SK-N-SH treated with all-trans-retinoic acid at 6 μM for 48 hours (cell line): ENCODE measurements around the gene PGC.

Source experiments
- POU6F1 ChIP-seq: fragments of 250-450 bp; sonication (Bioruptor Pico); IDR thresholded peaks from 2 replicates; pipeline ENCODE4 v1.8.0; 2021; ENCODE audit warnings: low read depth, mild to moderate bottlenecking, moderate library complexity, borderline replicate concordance
- PPARA ChIP-seq: fragments of 250-450 bp; sonication (Bioruptor Pico); IDR thresholded peaks from 2 replicates; pipeline ENCODE4 v1.5.0; 2020; ENCODE audit warnings: mild to moderate bottlenecking, borderline replicate concordance
- ZC3H10 ChIP-seq: fragments of 250-450 bp; sonication (Bioruptor Pico); IDR thresholded peaks from 2 replicates; pipeline ENCODE4 v1.5.1; 2021; ENCODE audit warnings: mild to moderate bottlenecking, moderate library complexity

- TF ChIP-seq PPARA (CRISPR knock-in tag) = no peak
- no peak for TF ChIP-seq POU6F1 (CRISPR knock-in tag)
- TF ChIP-seq ZC3H10 = no peak
Observed at GRCh38 chr6:41720783-41721182, 26.4 kb downstream of the PGC start.
